Measurements from ENCODE around the gene FXYD2. TPM values are rescaled to one million over a fixed set of nuclear protein-coding genes. Genes with fewer than 3 reads are reported as not detected.
A peak's percentile ranks its signal among the peaks of the same experiment; 100 is the strongest.

Gene FXYD2
- total RNA-seq, 3 donors from 2014 or later, result 1.2 to 9.1 (median 1.5) TPM

DNA sequence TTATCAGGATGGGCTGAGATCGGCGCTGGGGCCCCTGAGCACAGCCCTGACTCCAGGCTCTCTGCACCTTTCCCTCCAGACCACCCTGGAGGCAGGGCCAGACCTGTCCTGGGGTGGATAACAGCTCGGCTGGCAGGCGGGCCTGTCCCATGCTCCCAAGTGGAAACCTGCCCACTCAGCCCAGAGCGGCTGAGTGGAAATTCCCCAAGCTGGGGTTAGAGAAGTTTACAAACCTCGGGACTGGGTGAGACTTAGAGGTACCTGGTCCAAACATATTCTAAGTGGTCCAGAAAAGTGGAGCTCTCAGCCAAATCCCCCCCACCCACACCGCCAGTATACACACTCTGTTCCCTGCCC, 4.8 kb upstream of the FXYD2 start:
- H3K36me3 ChIP-seq (ENCODE audit: low read depth), result no peaks in the 10 kb centered on the region
- intact Hi-C loops (cut with DNase I, micrococcal nuclease), result loop anchor here in 1 of 2 donors (10.0 kb wide), 1 partner anchor 125 kb away; no protein-coding TSS in a partner anchor
- H3K9me3 ChIP-seq, result no peaks in the 10 kb centered on the region
- peaks cover 13% of the 10 kb centered on the region for H3K4me1 ChIP-seq (ENCODE audit: low read depth)
- TF ChIP-seq, protein P1, sequence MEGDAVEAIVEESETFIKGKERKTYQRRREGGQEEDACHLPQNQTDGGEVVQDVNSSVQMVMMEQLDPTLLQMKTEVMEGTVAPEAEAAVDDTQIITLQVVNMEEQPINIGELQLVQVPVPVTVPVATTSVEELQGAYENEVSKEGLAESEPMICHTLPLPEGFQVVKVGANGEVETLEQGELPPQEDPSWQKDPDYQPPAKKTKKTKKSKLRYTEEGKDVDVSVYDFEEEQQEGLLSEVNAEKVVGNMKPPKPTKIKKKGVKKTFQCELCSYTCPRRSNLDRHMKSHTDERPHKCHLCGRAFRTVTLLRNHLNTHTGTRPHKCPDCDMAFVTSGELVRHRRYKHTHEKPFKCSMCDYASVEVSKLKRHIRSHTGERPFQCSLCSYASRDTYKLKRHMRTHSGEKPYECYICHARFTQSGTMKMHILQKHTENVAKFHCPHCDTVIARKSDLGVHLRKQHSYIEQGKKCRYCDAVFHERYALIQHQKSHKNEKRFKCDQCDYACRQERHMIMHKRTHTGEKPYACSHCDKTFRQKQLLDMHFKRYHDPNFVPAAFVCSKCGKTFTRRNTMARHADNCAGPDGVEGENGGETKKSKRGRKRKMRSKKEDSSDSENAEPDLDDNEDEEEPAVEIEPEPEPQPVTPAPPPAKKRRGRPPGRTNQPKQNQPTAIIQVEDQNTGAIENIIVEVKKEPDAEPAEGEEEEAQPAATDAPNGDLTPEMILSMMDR (IDR thresholded peaks at IDR 0.05), result no peak
- peak in 2 of 3 donors; percentile 3 to 44 for DNase-seq
- no peak for ATAC-seq
- no peak overlapping the region for H3K4me3 ChIP-seq

DNA sequence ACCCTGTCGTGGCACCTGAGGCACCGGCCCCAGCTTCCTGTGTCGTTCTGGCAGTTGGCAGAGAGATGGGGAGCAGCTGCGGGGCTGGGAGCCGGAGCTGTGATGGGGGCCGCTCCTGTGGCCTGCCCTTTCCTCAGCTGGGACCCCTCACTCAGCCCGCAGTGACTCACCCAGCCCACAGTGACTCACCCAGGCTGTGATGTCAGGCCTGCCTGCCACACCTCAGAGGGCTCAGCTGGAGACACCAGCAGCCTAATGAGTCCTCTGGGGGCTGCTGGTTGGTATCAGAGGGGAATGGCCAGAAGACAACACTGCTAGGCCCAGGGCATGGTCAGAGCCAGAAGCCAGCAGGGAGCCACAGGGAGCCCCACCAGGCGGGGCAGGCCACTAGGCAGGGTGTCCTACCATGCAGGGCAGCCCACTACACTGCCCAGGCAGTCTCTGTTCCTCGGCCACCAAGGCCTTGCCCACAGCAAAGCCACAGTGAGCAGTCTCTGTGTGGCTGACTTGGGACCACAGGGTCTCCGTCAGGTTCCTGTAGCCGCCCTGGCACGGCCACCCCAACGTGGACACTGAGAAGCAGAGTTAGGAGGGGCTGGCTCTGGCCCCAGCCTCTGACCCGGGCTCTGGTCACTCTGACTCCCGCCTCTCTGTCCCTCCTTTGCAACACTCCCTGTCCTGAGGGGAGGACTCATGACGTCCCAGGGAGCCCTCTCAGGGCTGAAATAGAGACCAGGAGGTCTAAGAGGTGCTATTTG, 4.2 kb upstream of the FXYD2 start:
- Histone ChIP-seq H3K4me1 (ENCODE audit: low read depth) (peaks cover 13% of the 10 kb centered on the region), H3K9me3 (no peaks in the 10 kb centered on the region), H3K4me3 (no peak overlapping the region), H3K36me3 (ENCODE audit: low read depth) (no peaks in the 10 kb centered on the region)
- intact Hi-C loops (cut with DNase I, micrococcal nuclease), result loop anchor here in 1 of 2 donors (10.0 kb wide), 1 partner anchor 126 kb away; no protein-coding TSS in a partner anchor
- peak; percentile 55 for ATAC-seq
- TF ChIP-seq, protein P1 (IDR thresholded peaks at IDR 0.05), result no peak
- peak; percentile 34 to 78 (median 59) for DNase-seq

DNA sequence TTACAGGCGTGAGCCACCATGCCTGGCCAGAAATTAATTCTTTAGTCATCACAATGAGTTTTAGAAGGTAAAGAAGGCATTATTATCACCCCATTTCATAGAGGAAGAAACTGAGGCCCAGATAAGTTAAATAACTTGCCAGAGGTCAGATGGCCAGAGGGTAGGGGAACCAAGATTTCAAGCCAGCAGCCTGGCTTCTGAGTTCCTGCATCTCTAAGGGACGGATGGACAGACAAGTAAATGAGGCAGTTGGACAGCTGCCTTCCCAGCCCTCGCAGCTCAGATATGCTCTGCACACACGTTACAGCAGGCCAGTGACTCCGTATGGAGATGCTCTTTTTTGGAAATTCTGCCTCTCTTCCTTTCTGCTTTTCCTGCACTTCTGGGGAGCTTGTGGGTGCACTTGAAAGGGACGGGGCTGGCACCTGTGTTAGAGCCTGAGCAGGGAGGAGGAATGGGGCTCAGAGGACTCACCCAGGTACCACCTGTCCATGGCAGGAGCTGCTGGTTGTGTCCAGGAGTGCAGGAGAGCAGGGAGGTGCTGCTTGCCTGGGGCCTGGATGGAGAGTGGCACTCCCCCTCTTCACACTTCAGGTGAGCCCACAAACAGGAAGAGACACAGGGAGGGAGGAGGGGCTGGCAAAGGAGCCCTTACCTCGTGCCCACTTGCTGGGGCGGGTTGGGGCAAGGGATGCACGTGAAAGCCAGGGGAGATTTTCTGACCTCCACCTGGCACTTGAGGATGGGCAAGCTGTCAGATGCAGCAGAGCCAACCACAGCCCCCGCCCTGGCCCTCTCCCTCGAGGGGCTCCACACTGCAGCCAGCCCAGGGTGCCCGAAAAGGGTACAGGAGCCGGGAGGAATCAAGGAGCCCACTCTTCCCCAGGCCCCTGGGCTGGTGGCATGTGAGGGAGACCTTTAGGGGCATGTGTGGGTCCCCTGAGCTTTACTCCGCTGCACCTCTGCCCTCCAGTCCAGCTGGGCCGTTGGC, 3.3 kb upstream of the FXYD2 start:
- Histone ChIP-seq H3K4me1 (ENCODE audit: low read depth) (peaks cover 13% of the 10 kb centered on the region), H3K9me3 (no peaks in the 10 kb centered on the region), H3K4me3 (no peak overlapping the region), H3K36me3 (ENCODE audit: low read depth) (no peaks in the 10 kb centered on the region)
- TF ChIP-seq, protein P1 (IDR thresholded peaks at IDR 0.05), result no peak
- intact Hi-C loops (cut with DNase I, micrococcal nuclease), result loop anchor here in 1 of 2 donors (10.0 kb wide), 1 partner anchor 127 kb away; no protein-coding TSS in a partner anchor
- ATAC-seq (peak; percentile 9), DNase-seq (peak; percentile 5 to 49 (median 30))

DNA sequence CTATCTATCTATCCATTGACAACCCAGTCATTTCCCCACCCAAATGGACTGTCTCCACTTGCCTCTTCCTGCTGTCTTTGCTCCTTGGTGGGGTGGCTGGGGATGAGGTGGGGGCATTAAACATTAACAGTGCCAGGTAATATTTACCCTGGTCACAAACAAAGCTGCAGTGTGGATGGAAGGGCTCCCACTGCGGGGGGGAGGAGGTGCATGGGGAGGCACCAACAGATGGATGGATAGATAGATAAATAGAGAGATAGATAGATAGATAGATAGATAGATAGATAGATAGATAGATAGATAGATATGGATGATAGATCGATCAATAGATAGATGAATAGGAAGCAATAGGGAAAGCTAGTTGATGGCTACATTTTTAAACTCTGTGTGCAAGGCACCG, 2.3 kb upstream of the FXYD2 start:
- DNase-seq, result peak in 2 of 3 donors; percentile 1 to 15

DNA sequence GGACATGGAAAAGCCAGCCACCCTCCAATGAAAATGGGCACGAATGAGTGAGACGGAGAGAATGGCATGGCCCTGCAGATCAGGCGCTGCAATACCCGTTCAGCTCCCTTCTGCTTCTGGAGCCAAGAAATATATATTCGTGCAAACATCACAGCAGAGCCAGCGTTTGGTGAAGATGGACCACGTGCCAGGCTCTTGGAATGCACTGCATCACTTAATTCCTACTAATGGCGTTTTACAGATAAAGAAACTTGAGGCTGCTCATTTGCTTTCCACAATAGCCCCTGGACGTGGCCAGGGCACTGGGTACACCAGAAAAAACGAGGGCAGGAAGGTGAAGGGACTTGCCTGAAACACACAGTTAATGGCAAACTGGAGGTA, 1.6 kb upstream of the FXYD2 start:
- Histone ChIP-seq H3K9me3 (no peaks in the 10 kb centered on the region), H3K4me3 (no peak overlapping the region), H3K4me1 (ENCODE audit: low read depth) (peaks cover 17% of the 10 kb centered on the region), H3K36me3 (ENCODE audit: low read depth) (no peaks in the 10 kb centered on the region)
- DNase-seq (peak in 2 of 3 donors; percentile 1 to 3), ATAC-seq (no peak)
- TF ChIP-seq, protein P1 (IDR thresholded peaks at IDR 0.05), result no peak
- intact Hi-C loops (cut with DNase I, micrococcal nuclease), result loop anchor here in 1 of 2 donors (10.0 kb wide), 1 partner anchor 129 kb away; no protein-coding TSS in a partner anchor

More for the DNA sequence above, 2.3 kb upstream of the FXYD2 start:
- Histone ChIP-seq H3K9me3 (no peaks in the 10 kb centered on the region), H3K4me3 (no peak overlapping the region), H3K4me1 (ENCODE audit: low read depth) (peaks cover 16% of the 10 kb centered on the region), H3K36me3 (ENCODE audit: low read depth) (no peaks in the 10 kb centered on the region)
- intact Hi-C loops (cut with DNase I, micrococcal nuclease), result loop anchor here in 1 of 2 donors (10.0 kb wide), 1 partner anchor 128 kb away; no protein-coding TSS in a partner anchor
- no peak for ATAC-seq
- TF ChIP-seq, protein P1 (IDR thresholded peaks at IDR 0.05), result no peak

Measured in mucosa of descending colon (tissue), 3 donors.